HAP-1 (cell line): Measurements from ENCODE around the gene FGFBP1.

Source experiments
- DNase-seq, 2 experiments: peaks; one replicate each; pipeline ENCODE4 v3.0.0-alpha.2; 2016 to 2020; ENCODE audit warnings: low spot score in 2 of 2
- H3K27me3 ChIP-seq: fragments of 250-450 bp; sonication (Bioruptor Pico); 2 replicates; pipeline ENCODE4 v1.5.1; 2020; ENCODE audit warnings: low read depth, mild to moderate bottlenecking, moderate library complexity
- H3K36me3 ChIP-seq: fragments of 250-450 bp; sonication (Bioruptor Pico); replicated peaks from 2 replicates; pipeline ENCODE4 v1.5.1; 2020; ENCODE audit warnings: mild to moderate bottlenecking
- H3K4me1 ChIP-seq: fragments of 250-450 bp; sonication (Bioruptor Pico); 2 replicates; pipeline ENCODE4 v1.5.1; 2020; ENCODE audit warnings: mild to moderate bottlenecking
- H3K4me3 ChIP-seq: fragments of 250-450 bp; sonication (Bioruptor Pico); 2 replicates; pipeline ENCODE4 v1.5.1; 2020; ENCODE audit warnings: mild to moderate bottlenecking, moderate library complexity
- H3K9me3 ChIP-seq: fragments of 250-450 bp; sonication (Bioruptor Pico); 2 replicates; pipeline ENCODE4 v1.5.1; 2020; ENCODE audit warnings: mild to moderate bottlenecking, moderate library complexity
- in situ Hi-C: fragments of 300-500 bp; cut with MboI; formaldehyde crosslinking; loops from 3 replicates; pipeline ENCODE4 v1.14.3; 2020; ENCODE audit warnings: low sequenced_read_pairs, inconsistent platforms, mixed read lengths

FGFBP1 gene

DNA sequence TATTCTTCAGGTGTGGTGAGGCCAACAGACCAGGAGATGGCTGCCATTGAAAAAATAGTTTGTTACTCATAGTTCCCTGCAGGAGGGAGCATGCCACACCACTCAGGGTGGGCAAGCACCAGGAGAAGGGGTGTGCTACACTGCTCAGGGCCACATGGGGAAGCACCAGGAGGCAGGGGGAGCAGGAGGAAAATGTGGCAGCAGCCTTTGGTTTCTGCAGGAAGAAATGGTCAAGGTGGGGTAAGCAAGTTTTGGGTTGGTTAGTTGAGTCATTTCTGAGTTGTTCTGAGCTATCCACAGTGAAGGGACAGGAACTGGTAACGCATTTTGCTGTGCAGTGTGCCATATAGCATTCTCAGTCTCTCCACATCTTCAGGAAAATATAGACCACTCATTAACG lies 23.8 kb downstream of the FGFBP1 start:
- no peaks in the 10 kb centered on the region for H3K4me1 ChIP-seq
- DNase-seq = no peak
- in situ Hi-C loops = no loop called here
- H3K9me3 ChIP-seq = no peaks in the 10 kb centered on the region
- H3K4me3 ChIP-seq = no peak overlapping the region
- no peaks in the 10 kb centered on the region for H3K36me3 ChIP-seq
- H3K27me3 ChIP-seq = no peaks in the 10 kb centered on the region

DNA sequence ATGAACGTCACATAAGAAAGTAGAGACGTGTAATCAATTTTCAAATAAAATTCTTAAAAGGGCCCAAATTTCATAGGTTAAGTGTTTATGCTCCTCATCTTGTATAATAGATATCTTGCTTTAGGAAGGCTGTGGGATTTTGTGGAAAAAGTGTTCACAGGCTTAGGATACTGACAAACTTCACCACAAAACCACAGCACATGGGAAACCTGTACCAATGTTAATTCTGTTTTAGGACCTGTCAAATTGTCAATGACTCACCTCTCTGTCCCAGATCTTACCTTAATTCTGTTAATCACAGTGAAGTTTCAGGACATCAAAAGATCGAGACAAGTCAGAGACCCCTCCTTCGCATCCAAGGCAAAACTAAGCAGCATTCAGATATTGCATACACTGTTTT lies 24.2 kb downstream of the FGFBP1 start:
- in situ Hi-C loops = no loop called here
- Histone ChIP-seq H3K27me3 (no peaks in the 10 kb centered on the region), H3K4me3 (no peak overlapping the region), H3K9me3 (no peaks in the 10 kb centered on the region), H3K36me3 (no peaks in the 10 kb centered on the region), H3K4me1 (no peaks in the 10 kb centered on the region)
- DNase-seq = no peak

DNA sequence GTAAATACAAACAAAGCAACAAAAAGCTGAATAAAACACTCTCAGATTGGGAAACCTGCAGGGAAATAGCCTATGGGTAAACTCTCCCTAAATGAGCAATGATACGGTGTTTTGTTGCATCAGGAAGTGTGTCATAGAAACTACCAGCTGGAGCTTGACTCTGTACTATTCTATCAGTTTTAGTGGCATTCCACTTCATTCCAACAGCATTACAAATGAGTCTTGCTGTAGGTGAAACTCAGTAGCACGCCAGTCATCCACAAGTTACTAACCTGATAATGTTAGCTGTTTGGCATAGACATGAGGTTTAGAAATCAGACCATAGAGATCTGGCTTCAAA lies 24.9 kb downstream of the FGFBP1 start:
- H3K9me3 ChIP-seq = no peaks in the 10 kb centered on the region
- H3K4me3 ChIP-seq = no peak overlapping the region
- no peaks in the 10 kb centered on the region for H3K27me3 ChIP-seq
- in situ Hi-C loops = no loop called here
- H3K36me3 ChIP-seq = no peaks in the 10 kb centered on the region
- DNase-seq = no peak
- no peaks in the 10 kb centered on the region for H3K4me1 ChIP-seq

DNA sequence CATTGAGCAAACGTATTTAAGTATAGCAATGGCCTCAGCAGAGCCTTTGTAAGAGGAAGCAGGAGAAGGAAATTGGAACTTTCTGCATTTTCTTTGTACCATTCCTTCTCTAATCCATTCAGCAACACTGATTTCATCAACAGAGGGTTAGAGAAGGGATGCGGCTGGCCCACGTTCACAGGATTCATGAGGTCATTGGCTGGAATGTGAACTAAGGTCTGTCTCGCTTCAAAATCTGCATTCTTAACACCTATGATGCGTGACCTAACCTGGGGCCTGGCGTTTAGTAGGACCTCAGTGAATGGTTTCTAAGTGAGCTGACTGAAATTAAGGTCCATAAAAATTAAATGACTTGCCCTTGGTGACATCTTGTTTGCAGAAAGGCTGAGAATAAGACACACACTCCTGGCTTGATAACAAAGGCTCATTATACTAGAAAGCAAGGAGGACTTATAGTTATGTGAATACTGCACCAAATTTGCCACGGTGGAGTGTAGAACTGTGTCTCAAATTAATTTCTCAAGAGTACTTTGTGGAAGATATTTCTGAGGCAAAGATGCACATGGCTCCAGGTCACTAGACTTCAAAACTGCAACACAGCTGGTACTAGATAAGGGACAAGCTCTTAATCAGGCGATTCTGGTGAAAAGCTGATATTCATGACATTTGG lies 25.4 kb downstream of the FGFBP1 start:
- Histone ChIP-seq H3K36me3 (no peaks in the 10 kb centered on the region), H3K27me3 (no peaks in the 10 kb centered on the region), H3K4me1 (no peaks in the 10 kb centered on the region), H3K9me3 (no peaks in the 10 kb centered on the region), H3K4me3 (no peak overlapping the region)
- no peak for DNase-seq
- in situ Hi-C loops = no loop called here

DNA sequence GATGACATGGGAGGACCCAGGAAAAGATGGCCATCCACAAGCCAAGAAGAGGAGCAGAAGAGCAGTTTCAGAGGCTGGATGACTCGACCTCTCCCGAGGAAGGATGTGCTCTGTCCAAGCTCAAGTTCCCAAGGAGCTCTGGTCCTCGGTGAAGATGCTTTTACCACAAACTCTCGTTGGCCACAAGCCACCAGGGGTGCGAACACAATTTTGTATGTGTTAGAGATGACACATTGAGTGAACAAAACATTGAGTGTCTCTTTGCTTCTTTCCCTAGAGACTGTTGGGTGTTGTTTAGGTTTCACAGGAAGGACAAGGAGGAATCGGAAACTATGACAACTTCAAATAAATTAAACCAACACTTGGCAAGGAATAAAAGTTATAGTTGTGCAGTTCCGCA lies 26.3 kb downstream of the FGFBP1 start:
- DNase-seq = no peak
- H3K27me3 ChIP-seq = no peaks in the 10 kb centered on the region
- H3K4me1 ChIP-seq = no peaks in the 10 kb centered on the region
- no peaks in the 10 kb centered on the region for H3K9me3 ChIP-seq
- no peaks in the 10 kb centered on the region for H3K36me3 ChIP-seq
- H3K4me3 ChIP-seq = no peak overlapping the region
- in situ Hi-C loops = no loop called here

DNA sequence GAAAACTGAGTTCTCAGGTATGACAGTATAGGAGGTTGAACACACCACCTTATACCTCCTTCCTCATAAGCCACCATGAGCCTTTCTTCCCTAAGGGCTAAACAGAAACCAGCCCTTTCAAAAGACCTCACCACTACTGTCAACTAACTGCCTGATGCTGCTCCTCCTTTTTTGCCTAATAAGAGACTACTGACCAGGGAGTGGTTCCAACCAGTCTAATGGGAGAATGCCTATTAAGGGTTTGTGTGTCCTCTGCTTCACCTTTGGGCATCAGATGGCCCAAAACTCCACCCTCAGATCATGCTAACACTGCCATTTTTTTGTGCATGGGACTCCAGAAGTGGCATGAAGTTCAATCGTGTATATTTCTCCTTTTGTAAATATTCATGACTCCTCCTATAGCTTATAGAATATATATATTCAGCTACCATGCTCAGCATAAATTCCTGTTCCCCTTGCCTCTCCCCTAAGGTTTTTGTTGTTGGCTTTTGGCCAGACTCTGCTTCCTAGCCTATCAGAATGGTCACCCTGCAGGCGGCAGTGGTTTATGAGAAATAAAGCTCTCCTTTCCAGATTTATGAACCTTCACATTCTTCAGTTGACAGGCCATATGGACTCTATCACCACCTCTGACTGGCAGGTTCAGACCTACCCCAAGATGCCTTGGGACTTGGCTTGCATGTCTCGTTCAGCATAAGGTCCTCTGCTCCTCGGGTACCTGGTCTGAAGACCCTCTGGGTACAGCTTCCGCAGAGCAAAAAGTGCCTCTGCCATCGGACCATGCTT lies 28.2 kb downstream of the FGFBP1 start:
- no peak overlapping the region for H3K4me3 ChIP-seq
- H3K36me3 ChIP-seq = no peaks in the 10 kb centered on the region
- no peaks in the 10 kb centered on the region for H3K4me1 ChIP-seq
- no peak for DNase-seq
- in situ Hi-C loops = no loop called here
- peaks cover 2% of the 10 kb centered on the region; the same call in 1 of the 2 replicates for H3K27me3 ChIP-seq
- no peaks in the 10 kb centered on the region for H3K9me3 ChIP-seq

DNA sequence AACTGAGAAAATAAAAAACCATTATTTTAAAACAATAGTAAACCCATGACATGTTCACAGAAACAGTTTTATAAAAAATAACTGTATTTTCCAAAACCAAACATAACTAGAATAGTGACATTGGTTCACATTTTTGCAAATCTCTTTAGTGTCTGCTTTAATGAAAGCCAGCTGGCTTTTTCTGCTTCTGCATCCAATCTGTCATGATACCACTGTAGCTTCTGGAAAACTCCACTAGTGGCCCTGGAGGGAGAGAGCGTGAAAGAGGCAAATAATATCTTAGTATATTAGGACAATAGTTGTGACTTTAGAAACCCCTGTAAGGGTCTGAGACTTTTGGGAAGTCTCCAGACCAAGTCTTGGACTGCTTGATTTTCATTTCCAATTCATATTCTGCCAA lies 31.1 kb downstream of the FGFBP1 start:
- H3K4me1 ChIP-seq = no peaks in the 10 kb centered on the region
- no peak for DNase-seq
- H3K27me3 ChIP-seq = peaks cover 2% of the 10 kb centered on the region; the same call in 1 of the 2 replicates
- no peaks in the 10 kb centered on the region for H3K9me3 ChIP-seq
- H3K36me3 ChIP-seq = no peaks in the 10 kb centered on the region
- no peak overlapping the region for H3K4me3 ChIP-seq
- in situ Hi-C loops = no loop called here

DNA sequence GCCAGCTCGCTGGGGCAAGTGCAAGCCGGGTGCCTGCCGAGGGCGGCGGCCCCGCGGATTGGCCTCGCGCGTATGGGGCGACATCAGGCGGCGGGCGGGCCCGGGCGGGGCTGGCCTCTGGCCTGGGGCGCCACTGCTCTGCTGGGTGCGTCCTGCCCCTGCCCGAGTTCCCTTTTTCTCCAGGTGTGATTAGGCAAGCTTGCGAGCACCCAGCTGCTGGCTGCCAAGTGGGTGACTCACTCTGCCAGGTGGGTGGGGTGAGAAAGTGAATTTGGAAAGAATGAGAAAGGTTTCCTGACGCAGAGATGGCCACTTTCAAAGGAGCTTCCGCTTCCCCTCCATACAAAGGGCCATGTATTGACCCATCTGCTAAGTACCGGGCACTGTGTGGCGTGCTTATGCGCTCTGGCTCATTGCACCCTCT lies 32.5 kb downstream of the FGFBP1 start:
- in situ Hi-C loops = no loop called here
- Histone ChIP-seq H3K4me3 (no peak overlapping the region), H3K4me1 (no peaks in the 10 kb centered on the region), H3K9me3 (no peaks in the 10 kb centered on the region), H3K36me3 (no peaks in the 10 kb centered on the region), H3K27me3 (peaks cover 2% of the 10 kb centered on the region; the same call in 1 of the 2 replicates)
- DNase-seq = no peak

DNA sequence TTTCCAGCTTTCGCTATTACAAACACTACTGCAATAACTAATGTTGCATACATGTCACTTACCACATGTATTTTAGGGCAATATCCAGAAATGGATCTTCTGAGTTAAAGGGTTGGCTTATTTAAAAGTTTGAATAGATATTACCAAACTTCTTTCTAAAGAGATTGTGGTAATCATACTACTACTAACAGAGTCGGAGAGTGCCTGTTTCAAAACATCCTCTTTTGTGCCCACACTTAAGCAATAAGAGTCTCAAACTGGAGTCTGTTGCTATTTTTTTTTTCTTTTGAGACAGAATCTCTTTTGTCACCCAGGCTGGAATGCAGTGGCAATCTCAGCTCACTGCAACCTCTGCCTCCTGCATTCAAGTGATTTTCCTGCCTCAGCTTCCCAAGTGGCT lies 35.8 kb downstream of the FGFBP1 start:
- Histone ChIP-seq H3K9me3 (no peaks in the 10 kb centered on the region), H3K4me3 (no peak overlapping the region), H3K36me3 (no peaks in the 10 kb centered on the region), H3K27me3 (peaks cover 2% of the 10 kb centered on the region; the same call in 1 of the 2 replicates), H3K4me1 (no peaks in the 10 kb centered on the region)
- DNase-seq = no peak
- in situ Hi-C loops = no loop called here

DNA sequence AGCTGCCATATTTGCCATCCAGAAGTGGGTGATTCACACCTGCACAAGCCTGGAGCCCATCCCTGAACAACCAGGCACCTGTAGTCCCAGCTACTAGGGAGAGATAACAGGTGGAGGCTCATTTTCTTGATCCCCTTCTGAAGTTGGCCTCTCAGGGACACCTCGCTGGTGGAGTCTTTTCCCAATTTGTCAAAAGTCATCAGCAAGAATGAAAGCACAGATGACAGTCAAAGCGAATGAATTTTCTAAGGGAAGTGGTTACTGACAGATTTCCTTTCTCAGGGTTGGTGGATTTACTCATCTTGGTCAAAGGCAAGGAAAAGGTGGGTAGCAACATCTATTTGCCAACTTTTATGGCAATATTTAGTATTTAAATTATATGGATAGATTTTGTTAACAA lies 36.5 kb downstream of the FGFBP1 start:
- H3K27me3 ChIP-seq = peaks cover 2% of the 10 kb centered on the region; the same call in 1 of the 2 replicates
- in situ Hi-C loops = no loop called here
- no peak for DNase-seq

DNA sequence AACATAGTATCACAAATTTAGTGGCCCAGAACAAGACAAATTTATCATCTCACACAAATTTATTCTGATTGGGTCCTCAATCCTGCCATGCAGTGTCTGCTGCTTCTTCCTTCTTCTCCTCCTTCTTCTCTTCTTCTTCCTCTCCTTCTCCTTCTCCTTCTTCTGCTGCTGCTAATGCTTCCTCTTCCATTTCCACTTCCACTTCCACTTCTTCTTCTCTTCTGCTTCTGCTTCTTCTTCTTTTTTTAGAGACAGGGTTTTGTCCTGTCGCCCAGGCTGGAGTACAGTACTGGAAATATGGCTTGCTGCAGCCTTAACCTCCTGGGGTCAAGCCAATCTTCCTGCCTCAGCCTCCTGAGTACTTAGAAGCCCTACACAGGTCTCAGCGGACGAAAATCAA lies 37.5 kb downstream of the FGFBP1 start:
- in situ Hi-C loops = no loop called here
- Histone ChIP-seq H3K9me3 (no peaks in the 10 kb centered on the region), H3K4me1 (no peaks in the 10 kb centered on the region), H3K27me3 (no peaks in the 10 kb centered on the region), H3K4me3 (no peak overlapping the region), H3K36me3 (no peaks in the 10 kb centered on the region)
- DNase-seq = no peak

More for the DNA sequence above, 36.5 kb downstream of the FGFBP1 start:
- Histone ChIP-seq H3K9me3 (no peaks in the 10 kb centered on the region), H3K4me1 (no peaks in the 10 kb centered on the region), H3K36me3 (no peaks in the 10 kb centered on the region), H3K4me3 (no peak overlapping the region)

DNA sequence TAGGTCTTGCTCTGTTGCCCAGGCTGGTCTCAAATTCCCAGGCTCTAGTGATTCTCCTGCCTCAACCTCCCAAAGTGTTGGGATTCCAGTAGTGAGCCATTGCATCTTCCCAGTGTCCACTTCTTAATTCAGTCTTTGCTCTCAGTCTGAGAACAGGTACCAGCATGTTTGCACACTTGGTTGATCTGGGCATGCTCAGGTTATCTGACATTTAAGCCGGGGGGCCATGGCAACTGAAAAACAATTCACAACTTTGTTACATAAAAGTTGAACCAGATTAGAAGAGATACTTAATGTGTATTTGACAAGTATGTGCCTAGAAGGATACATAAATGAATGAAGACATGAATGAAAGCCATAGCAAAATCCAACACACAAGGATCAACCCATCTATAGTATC lies 39.0 kb downstream of the FGFBP1 start:
- Histone ChIP-seq H3K4me3 (no peak overlapping the region), H3K9me3 (no peaks in the 10 kb centered on the region), H3K36me3 (no peaks in the 10 kb centered on the region), H3K27me3 (no peaks in the 10 kb centered on the region; the same call in 1 of the 2 replicates), H3K4me1 (no peaks in the 10 kb centered on the region)
- no peak for DNase-seq
- in situ Hi-C loops = no loop called here

DNA sequence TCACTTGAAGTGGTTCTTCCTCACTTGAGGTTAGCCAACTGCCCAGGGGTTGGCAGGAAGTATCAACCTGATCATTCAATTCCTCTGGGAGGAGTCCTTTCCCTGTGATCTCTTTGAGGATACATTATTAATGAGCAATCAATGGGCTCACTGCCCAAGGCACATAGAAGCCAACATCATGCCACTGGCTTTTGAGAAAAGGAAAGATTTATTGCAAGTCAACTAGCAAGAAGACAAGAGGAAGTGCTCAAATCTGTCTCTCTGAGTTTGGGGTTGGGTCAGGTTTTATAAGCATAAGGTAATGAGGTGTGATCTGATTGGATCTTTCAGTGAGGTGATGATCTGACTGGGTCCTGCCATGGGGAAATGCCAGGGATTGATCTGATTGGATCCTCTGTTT lies 39.6 kb downstream of the FGFBP1 start:
- Histone ChIP-seq H3K27me3 (no peaks in the 10 kb centered on the region; the same call in 1 of the 2 replicates), H3K4me1 (no peaks in the 10 kb centered on the region), H3K9me3 (no peaks in the 10 kb centered on the region), H3K4me3 (no peak overlapping the region), H3K36me3 (no peaks in the 10 kb centered on the region)
- no peak for DNase-seq
- in situ Hi-C loops = no loop called here

DNA sequence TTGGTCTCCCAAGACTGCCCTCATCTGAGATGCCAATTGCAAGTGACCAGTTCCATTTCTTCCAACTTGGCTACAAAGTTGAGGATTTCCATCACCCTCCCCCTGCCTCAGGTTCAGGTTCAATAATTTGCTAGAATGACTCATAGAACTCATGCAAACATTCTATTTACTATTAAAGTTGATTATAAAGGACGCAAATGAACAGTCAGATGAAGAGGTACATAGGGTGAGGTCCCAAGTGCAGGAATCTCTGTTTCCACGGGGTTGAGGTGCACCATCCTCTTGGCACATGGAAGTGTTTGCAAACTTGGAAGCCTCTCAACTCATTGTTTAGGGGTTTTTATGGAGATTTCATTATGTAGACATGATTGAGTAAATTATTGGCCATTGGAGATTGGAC lies 41.0 kb downstream of the FGFBP1 start:
- no peak for DNase-seq
- no peak overlapping the region for H3K4me3 ChIP-seq
- no peaks in the 10 kb centered on the region for H3K4me1 ChIP-seq
- in situ Hi-C loops = no loop called here
- H3K36me3 ChIP-seq = no peaks in the 10 kb centered on the region
- H3K27me3 ChIP-seq = no peaks in the 10 kb centered on the region; the same call in 1 of the 2 replicates
- no peaks in the 10 kb centered on the region for H3K9me3 ChIP-seq
